Stimulated activated naive CD8-positive, alpha-beta T cell treated with anti-CD3 and anti-CD28 coated beads, Interleukin-15, amount 100 ng/mL, for 72 hours (primary cell): Measurements from ENCODE around the gene WNT2.
A peak's percentile ranks its signal among the peaks of the same experiment; 100 is the strongest.
"Not testable (repeated sequence)": the region's sequence is repeated elsewhere in the genome, so short reads cannot be mapped to it uniquely, and the experiment has no call there.

Experiments
- ATAC-seq: fragments of 150-1000 bp; cut with Tn5 transposase; 2 replicates; pipeline ENCODE4 v1.10.0; 2021; ENCODE audit warnings: mild to moderate bottlenecking, moderate library complexity
- DNase-seq, 2 donors: peaks; one replicate each; pipeline ENCODE4 v3.0.0; 2021 to 2022
- H3K27ac Mint-ChIP-seq, 2 donors: one replicate each; pipeline ENCODE4 v1.8.0; 2022; ENCODE audit warnings: mild to moderate bottlenecking in 2 of 2, mixed read lengths in 2 of 2, moderate library complexity in 2 of 2
- H3K27me3 Mint-ChIP-seq: one replicate; pipeline ENCODE4 v1.8.0; 2022; ENCODE audit warnings: mixed read lengths
- H3K4me1 Mint-ChIP-seq: one replicate; pipeline ENCODE4 v1.8.0; 2022; ENCODE audit warnings: mild to moderate bottlenecking, mixed read lengths
- H3K4me3 Mint-ChIP-seq, 2 donors: one replicate each; pipeline ENCODE4 v1.8.0; 2022; ENCODE audit warnings: mild to moderate bottlenecking in 2 of 2, mixed read lengths in 2 of 2, moderate library complexity in 1 of 2
- H3K9me3 Mint-ChIP-seq, 2 donors: one replicate each; pipeline ENCODE4 v1.8.0; 2022; ENCODE audit warnings: mixed read lengths in 2 of 2

WNT2 gene

DNA sequence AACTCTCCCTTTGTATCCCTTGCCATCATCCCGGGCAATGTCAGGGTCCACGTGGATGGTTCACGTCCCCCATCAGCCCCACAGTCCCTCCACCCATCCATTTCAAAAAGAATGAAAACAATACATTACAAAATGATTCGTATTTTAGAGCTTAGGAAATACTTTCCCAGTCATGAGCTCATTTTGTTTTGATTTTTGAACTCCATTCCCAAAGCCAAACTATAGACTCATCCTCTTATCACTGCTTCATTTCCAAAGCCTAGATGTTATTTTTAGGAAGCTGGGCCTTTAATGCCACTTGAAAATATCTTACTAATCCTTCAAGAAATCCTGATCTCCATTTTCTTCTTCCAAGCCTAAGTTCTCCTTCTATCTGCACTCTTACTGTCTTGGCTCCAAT is 72.1 kb downstream of the WNT2 start:
- DNase-seq (no peak), ATAC-seq (no peak)
- H3K9me3 Mint-ChIP-seq = peaks cover 0 to 8% of the 10 kb centered on the region in 2 donors
- no peak overlapping the region for H3K27ac Mint-ChIP-seq
- no peak overlapping the region for H3K4me3 Mint-ChIP-seq
- H3K27me3 Mint-ChIP-seq = peaks cover 25% of the 10 kb centered on the region
- H3K4me1 Mint-ChIP-seq = no peaks in the 10 kb centered on the region

GRCh38 chr7:117250245-117250644 is 72.6 kb downstream of the WNT2 start:
- Mint-ChIP-seq H3K9me3 (peaks cover 0 to 12% of the 10 kb centered on the region in 2 donors), H3K27ac (no peak overlapping the region), H3K4me1 (no peaks in the 10 kb centered on the region), H3K27me3 (peaks cover 22% of the 10 kb centered on the region), H3K4me3 (no peak overlapping the region)
- DNase-seq (no peak), ATAC-seq (no peak)

- Mint-ChIP-seq H3K4me3 (no peak overlapping the region), H3K27me3 (peaks cover 16% of the 10 kb centered on the region), H3K27ac (peak overlapping the region in 1 of 2 donors; percentile 29)
Observed at GRCh38 chr7:117249696-117250095, 73.2 kb downstream of the WNT2 start.

DNA sequence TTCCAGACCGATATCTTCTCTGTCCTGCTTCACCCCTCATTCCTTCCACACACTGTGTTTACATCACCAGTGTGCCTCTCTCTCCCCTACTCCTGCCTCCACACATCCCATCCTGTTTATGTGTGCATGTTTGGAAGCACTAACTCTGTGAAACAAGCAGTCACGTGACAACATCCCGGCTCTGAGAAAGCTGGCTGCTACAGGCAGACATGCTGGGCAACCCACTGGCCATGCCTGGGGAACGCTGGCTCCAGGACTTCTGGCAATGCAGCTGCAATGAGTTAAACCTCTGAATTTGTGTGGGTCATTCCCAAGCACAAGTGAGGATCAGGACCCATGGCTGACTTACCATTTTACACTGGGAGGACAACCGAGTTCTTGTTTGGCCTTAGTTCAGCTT is 74.0 kb downstream of the WNT2 start:
- Mint-ChIP-seq H3K27me3 (peaks cover 13% of the 10 kb centered on the region), H3K4me3 (no peak overlapping the region), H3K27ac (no peak overlapping the region), H3K9me3 (peaks cover 0 to 12% of the 10 kb centered on the region in 2 donors), H3K4me1 (no peaks in the 10 kb centered on the region)
- no peak for ATAC-seq
- no peak for DNase-seq

More at GRCh38 chr7:117249696-117250095, 73.2 kb downstream of the WNT2 start:
- H3K4me1 Mint-ChIP-seq = no peaks in the 10 kb centered on the region
- DNase-seq (no peak), ATAC-seq (no peak)
- peaks cover 0 to 12% of the 10 kb centered on the region in 2 donors for H3K9me3 Mint-ChIP-seq

DNA sequence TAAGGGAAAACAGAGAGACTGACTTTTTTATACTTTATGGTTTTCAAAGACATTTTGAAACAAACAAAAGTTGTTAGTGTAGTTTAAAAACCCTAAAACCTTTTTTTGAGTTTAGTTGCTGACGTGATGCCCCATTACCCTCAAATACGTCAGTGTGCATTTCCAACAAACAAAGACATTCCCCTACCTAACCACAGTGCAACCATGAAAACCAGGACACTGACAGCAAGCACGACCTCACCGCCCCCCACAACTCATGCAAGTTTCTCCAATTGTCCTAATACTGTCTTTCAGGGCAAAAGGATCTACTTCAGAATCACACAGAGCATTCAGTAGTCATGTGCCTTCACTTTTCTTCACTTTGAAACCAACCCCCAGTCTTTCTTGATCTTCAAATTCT is 75.0 kb downstream of the WNT2 start:
- no peak overlapping the region for H3K4me3 Mint-ChIP-seq
- DNase-seq (no peak), ATAC-seq (no peak)
- no peak overlapping the region for H3K27ac Mint-ChIP-seq
- no peaks in the 10 kb centered on the region for H3K4me1 Mint-ChIP-seq
- H3K27me3 Mint-ChIP-seq = peaks cover 8% of the 10 kb centered on the region
- H3K9me3 Mint-ChIP-seq = peaks cover 0 to 12% of the 10 kb centered on the region in 2 donors

- not testable (repeated sequence) for H3K4me1 Mint-ChIP-seq, DNase-seq, H3K9me3 Mint-ChIP-seq, H3K27me3 Mint-ChIP-seq, H3K27ac Mint-ChIP-seq, ATAC-seq, H3K4me3 Mint-ChIP-seq
Observed at GRCh38 chr7:117245703-117246102, 77.2 kb downstream of the WNT2 start.

- Mint-ChIP-seq H3K27ac (no peak overlapping the region), H3K4me1 (no peaks in the 10 kb centered on the region), H3K4me3 (no peak overlapping the region), H3K9me3 (peaks cover 0 to 9% of the 10 kb centered on the region in 2 donors), H3K27me3 (peaks cover 9% of the 10 kb centered on the region)
- DNase-seq (no peak), ATAC-seq (no peak)
Observed at GRCh38 chr7:117243390-117243789, 79.5 kb downstream of the WNT2 start.

GRCh38 chr7:117241088-117241487 is 81.8 kb downstream of the WNT2 start:
- H3K9me3 Mint-ChIP-seq = peaks cover 0 to 7% of the 10 kb centered on the region in 2 donors
- H3K27ac Mint-ChIP-seq = peak overlapping the region in 1 of 2 donors; percentile 74
- DNase-seq (no peak), ATAC-seq (no peak)
- H3K4me1 Mint-ChIP-seq = no peaks in the 10 kb centered on the region
- H3K4me3 Mint-ChIP-seq = no peak overlapping the region
- peaks cover 15% of the 10 kb centered on the region for H3K27me3 Mint-ChIP-seq

DNA sequence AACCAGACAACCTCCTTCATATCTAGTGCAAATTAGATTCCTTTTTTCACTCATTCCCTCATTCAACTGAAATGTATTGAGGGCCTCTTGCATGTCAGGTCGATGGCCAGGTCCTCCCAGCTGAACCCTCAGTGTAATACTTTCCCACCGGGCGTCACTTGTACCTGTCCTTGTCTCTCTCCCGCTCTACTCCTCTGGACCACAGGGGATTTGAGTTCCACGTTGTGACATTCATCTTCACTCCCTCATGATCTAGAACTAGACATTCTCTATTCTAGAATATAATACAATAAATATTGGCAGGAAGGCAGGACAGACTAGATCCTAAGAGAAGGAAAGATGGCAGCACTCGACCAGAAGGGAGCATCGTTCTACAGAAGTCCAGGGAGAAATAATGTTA is 83.9 kb downstream of the WNT2 start:
- Mint-ChIP-seq H3K4me1 (no peaks in the 10 kb centered on the region), H3K9me3 (peaks cover under 1 to 3% of the 10 kb centered on the region in 2 donors), H3K4me3 (no peak overlapping the region), H3K27ac (no peak overlapping the region), H3K27me3 (peaks cover 19% of the 10 kb centered on the region)
- DNase-seq = no peak
- ATAC-seq = no peak

- Mint-ChIP-seq H3K9me3 (peaks cover 3 to 5% of the 10 kb centered on the region in 2 donors), H3K4me1 (no peaks in the 10 kb centered on the region), H3K27me3 (peaks cover 19% of the 10 kb centered on the region), H3K4me3 (no peak overlapping the region), H3K27ac (no peak overlapping the region)
- DNase-seq = no peak
- ATAC-seq = no peak
Observed at GRCh38 chr7:117238472-117238871, 84.4 kb downstream of the WNT2 start.

DNA sequence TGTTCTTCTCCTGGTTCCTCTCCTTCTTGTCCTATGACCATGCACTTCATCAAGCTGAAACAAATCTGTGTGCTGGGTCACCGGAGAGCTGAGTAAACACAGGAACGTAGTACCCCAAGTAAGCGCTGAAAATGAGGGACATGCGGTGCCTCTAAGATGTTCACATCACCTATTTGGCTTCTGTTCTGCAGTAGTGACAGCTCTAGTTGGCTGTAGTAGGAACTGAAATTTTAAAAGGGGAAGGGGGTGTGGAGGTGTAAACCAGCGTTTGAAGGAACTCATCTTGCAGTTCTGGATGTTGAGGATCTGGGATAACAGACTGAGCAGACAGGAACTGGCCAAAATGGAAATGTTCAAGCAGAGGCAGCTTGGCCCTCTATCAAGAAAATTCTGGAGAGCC is 85.2 kb downstream of the WNT2 start:
- Mint-ChIP-seq H3K27me3 (peaks cover 19% of the 10 kb centered on the region), H3K27ac (no peak overlapping the region), H3K9me3 (peaks cover 3 to 7% of the 10 kb centered on the region in 2 donors), H3K4me1 (no peaks in the 10 kb centered on the region), H3K4me3 (no peak overlapping the region)
- DNase-seq = no peak
- no peak for ATAC-seq

GRCh38 chr7:117231047-117231359 is 91.9 kb downstream of the WNT2 start:
- Mint-ChIP-seq H3K4me1 (no peaks in the 10 kb centered on the region), H3K27me3 (peaks cover 3% of the 10 kb centered on the region), H3K27ac (peak overlapping the region in 1 of 2 donors; percentile 22), H3K9me3 (peaks cover 3 to 14% of the 10 kb centered on the region in 2 donors), H3K4me3 (no peak overlapping the region)
- ATAC-seq (peak; percentile 40), DNase-seq (no peak)

GRCh38 chr7:117230276-117231046 is 92.4 kb downstream of the WNT2 start:
- Mint-ChIP-seq H3K4me3 (no peak overlapping the region), H3K27me3 (no peaks in the 10 kb centered on the region), H3K27ac (no peak overlapping the region), H3K4me1 (no peaks in the 10 kb centered on the region), H3K9me3 (peaks cover 0 to 14% of the 10 kb centered on the region in 2 donors)
- ATAC-seq = no peak
- no peak for DNase-seq

GRCh38 chr7:117229350-117229749 is 93.5 kb downstream of the WNT2 start:
- no peak for ATAC-seq
- H3K27me3 Mint-ChIP-seq = no peaks in the 10 kb centered on the region
- DNase-seq = no peak
- H3K27ac Mint-ChIP-seq = no peak overlapping the region
- H3K4me1 Mint-ChIP-seq = no peaks in the 10 kb centered on the region
- peaks cover 0 to 14% of the 10 kb centered on the region in 2 donors for H3K9me3 Mint-ChIP-seq
- H3K4me3 Mint-ChIP-seq = no peak overlapping the region

DNA sequence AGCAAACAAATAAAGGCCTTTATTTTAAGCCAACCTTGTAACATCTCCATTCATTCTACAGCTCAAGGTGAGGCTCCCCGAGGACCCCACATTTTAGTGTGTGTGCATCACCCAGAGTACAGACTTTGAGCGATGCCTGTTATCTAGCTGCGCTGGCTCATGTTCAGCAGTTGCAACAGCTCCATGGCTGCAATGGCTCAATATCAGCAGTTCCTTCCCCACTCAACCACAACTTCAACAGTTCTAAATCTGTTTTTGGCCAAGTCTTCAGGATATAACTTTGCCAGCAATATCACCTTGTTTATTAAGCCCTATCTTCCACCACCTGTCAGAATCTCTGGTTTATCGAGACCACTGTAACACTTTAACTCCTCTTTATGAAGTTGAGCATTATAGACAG is 95.8 kb downstream of the WNT2 start:
- no peaks in the 10 kb centered on the region for H3K4me1 Mint-ChIP-seq
- DNase-seq = no peak
- H3K27me3 Mint-ChIP-seq = no peaks in the 10 kb centered on the region
- H3K4me3 Mint-ChIP-seq = no peak overlapping the region
- peaks cover 0 to 3% of the 10 kb centered on the region in 2 donors for H3K9me3 Mint-ChIP-seq
- no peak for ATAC-seq
- H3K27ac Mint-ChIP-seq = no peak overlapping the region

DNA sequence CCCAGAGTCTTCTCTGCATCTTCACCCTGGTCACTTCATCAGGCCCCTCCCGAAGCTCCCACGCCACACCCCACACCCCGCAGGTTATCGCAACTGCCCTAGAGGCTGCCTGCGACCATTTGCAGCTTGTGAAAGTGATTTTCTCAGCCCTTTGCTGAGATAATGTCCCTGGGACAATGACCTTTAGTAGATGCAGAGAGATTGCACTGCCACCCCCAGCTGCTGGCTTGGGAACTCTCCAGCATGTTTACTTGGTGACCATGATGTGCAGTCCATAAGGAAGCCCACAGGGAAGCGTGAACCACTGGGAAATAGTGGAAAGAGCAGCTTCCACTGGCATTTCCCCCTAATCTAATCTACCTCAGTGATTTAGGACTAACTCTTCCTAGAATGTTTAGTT is 97.3 kb downstream of the WNT2 start:
- no peaks in the 10 kb centered on the region for H3K27me3 Mint-ChIP-seq
- no peaks in the 10 kb centered on the region for H3K9me3 Mint-ChIP-seq
- no peak for DNase-seq

More for the DNA sequence above, 97.3 kb downstream of the WNT2 start:
- no peaks in the 10 kb centered on the region for H3K4me1 Mint-ChIP-seq
- ATAC-seq = no peak
- H3K4me3 Mint-ChIP-seq = no peak overlapping the region
- no peak overlapping the region for H3K27ac Mint-ChIP-seq
